Stimulated activated CD4-positive, alpha-beta T cell treated with anti-CD3 and anti-CD28 coated beads, Interleukin-1b, Interleukin-23, amount 100 ng/mL, for 4 hours (primary cell): ENCODE data around the gene PLA2G12B.
"Not testable (repeated sequence)": the region's sequence is repeated elsewhere in the genome, so short reads cannot be mapped to it uniquely, and the experiment has no call there.

Experiments
- DNase-seq, 2 donors: peaks; one replicate each; pipeline ENCODE4 v3.0.0-alpha.2; 2020; ENCODE audit warnings: low read depth in 2 of 2

PLA2G12B gene

DNA sequence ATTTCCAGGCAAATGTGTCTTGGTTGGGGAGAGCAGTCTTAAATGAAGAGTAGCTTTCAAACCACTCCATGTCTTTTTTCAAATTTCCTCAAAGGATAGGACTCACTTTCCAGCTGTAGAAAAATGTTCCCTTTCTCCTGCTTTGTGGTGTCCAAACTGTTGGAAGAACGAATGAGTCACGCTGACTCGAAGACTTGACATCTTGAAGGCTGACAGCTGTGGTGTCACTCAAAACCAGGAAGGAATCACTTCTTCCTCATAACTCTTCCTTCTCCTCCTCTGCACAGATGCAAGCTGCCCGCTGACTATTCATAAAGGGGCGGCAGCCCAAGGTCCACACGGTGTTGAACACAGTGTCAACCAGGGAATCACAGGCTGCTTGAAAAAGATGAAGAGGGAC lies 19.2 kb downstream of the PLA2G12B start:
- no peak for DNase-seq

DNA sequence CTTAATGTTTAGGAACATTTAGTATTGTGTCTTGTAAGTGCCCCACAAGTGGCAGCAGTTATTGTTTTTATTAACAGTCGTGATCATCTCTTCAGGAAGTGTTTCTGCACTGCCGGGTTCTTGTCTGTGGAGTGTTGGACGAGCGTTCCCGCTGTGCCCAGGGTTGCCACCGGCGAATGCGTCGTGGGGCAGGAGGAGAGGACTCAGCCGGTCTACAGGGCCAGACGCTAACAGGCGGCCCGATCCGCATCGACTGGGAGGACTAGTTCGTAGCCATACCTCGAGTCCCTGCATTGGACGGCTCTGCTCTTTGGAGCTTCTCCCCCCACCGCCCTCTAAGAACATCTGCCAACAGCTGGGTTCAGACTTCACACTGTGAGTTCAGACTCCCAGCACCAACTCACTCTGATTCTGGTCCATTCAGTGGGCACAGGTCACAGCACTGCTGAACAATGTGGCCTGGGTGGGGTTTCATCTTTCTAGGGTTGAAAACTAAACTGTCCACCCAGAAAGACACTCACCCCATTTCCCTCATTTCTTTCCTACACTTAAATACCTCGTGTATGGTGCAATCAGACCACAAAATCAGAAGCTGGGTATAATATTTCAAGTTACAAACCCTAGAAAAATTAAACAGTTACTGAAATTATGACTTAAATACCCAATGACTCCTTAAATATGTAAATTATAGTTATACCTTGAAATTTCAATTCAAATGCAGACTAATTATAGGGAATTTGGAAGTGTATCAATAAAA lies 22.2 kb downstream of the PLA2G12B start:
- no peak for DNase-seq

DNA sequence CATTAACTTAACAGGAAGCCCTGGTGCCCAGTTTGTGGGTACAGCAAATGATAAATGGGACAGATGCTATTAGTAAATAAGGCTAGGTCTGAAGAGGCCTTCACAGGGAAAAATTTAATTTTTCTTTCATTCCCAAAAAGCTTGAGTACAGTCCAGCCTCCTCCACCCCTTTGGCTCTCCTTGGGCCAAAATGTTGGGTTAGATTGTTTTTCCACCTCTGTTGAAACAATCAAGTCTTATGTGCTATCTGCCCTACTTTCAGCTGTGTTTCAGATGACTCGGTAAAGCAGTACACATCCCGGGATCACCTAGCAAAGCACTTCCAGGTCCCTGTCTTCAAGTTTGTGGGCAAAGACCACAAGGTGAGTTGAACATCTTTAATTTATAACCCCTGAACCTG lies 24.3 kb downstream of the PLA2G12B start:
- DNase-seq, result no peak

DNA sequence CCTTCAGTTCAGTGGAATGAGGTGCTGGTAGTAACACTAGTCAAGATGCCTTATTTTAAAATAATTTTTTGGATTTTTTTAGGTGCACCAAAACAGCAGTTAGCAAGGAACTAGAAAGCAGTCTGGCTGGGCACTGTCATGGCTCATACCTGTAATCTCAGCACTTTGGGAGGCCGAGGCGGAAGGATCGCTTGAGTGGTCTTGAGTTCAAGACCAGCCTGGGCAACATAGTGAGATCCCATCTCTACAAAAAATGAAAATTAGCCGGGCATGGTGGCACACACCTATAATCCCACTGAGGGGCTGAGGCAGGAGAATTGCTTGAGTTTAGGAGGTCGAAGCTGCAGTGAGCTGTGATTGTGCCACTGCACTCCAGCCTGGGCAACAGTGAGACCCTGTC lies 25.8 kb downstream of the PLA2G12B start:
- DNase-seq, result no peak

DNA sequence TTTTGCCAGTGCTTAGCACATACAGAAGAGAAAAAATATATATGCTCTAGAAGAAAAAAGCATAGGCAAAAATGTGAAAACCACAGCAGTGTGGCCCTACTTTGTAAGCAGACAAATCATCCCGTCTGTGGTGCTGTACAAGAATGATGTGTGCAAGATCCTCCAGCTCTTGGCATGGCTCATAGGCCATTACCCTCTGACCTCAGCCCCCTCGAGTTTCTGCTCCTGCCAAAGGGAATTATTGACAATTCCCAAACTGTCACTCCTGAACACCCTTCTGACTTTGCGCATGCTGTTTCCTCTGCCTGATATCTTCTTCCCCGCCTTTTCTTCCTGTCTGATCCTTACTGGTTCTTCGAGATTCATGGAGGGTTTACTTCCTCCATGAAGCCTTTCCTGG lies 27.1 kb downstream of the PLA2G12B start:
- DNase-seq, result no peak

DNA sequence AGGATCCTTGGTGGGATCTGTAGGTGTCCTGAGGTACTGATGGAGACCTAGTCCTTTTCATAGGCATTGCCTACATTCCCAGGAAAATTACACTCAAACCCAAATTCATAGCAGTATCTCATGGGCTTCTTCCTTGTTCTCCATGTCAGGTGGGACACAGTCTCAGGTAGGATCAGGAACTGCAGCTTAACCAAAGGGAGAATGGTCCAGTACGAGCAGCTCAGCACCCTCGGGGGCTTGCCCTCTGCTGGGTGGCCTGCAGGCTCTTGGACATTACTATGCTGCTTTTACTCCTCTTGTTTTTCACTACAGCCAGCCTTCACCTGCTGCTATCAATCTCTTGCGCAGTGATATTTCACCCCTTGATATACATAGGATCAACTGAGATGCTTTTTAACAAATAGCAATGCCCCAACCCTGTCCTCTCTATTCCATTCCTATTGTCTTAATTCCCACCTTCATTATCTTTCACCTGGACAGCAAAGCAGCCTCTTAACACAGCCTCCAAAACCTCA lies 28.6 kb downstream of the PLA2G12B start:
- DNase-seq, result no peak

DNA sequence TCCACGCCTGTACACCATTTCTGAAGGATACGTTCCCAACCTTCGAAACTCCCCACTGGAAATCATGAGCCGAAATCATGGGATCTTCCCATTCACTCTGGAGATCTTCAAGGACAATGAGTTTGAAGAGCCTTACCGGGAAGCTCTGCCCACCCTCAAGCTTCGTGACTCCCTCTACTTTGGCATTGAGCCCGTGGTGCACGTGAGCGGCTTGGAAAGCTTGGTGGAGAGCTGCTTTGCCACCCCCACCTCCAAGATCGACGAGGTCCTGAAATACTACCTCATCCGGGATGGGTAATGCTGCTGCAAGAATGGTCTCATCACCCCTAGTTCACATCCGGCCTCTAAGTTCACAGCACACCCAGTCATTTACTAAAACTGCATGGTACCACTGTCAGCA lies 30.3 kb downstream of the PLA2G12B start:
- no peak for DNase-seq

DNA sequence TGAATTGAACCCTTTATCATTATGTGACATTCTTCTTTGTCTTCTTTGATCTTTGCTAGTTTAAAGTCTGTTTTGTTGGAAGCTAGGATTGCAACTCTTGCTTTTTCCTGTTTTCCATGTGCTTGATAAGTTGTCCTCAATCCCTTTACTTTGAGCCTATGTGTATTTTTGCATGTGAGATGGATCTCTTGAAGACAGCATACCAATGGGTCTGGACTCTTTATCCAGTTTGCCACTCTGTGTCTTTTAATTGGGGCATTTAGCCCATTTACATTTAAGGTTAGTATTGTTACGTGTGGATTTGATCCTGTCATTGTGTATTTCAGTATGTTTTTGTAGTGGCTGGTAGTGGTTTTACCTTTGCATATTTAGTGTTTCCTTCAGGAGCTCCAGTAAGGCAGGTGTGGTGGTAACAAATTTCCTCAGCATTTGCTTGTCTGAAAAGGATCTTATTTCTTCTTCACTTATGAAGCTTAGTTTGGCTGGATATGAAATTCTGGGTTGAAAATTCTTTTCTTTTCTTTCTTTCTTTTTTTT lies 33.4 kb downstream of the PLA2G12B start:
- not testable (repeated sequence) for DNase-seq

DNA sequence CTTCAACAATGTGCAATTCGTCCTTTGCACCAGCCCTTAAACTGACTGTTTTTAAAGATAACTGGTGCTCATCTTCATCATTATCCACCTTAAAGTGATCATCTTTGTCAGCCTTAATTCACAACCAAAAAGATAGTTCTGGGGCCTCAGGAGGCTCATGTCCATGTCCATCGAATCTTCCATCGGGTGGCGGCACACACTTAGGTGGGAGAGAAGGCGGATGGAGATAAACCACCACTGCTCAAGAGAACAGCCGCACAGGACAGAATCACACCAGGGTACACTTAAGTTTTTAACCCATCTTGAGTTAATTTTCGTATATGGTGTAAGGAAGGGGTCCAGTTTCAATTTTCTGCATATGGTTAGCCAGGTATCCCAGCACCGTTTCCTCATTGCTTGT lies 36.3 kb downstream of the PLA2G12B start:
- no peak for DNase-seq

DNA sequence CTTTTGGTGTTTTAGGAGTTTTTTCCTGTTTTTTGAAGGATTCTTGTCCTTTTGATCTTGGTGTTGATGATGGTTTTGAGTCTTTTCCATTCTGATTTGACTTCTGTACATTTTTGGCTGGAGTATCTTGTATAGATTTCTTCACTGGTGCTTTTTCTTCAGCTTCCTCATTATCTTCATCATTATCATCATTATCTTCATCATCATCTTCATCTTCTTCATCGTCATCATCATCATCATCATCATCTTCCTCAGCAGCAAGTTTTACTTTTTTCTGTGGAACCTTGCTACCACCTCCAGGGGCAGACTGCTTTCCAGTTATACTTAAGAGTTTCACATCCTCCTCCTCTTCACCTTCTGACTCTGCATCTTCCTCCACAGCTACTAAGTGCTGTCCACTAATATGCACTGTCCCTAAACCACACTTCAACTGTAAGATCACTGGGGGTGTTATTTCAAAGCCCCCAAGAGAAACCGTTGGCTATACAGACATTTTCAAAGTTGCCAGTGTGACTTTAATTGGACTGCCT lies 36.7 kb downstream of the PLA2G12B start:
- not testable (repeated sequence) for DNase-seq

DNA sequence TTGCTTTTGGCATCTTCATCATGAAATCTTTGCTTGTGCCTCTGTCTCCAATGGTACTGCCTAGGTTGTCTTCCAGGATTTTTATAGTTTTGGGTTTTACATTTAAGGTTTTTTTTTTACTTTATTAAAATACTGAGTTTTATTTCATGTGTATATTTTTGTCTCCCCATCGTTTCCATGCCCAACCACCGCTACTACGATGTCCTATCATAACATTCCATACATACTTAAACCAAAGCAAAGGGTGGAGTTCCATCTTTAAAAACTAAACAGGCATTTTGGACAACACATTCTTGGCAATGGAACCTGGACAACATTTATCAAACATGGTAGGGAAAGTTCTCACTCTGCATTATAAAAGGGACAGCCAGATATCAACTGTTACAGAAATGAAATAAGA lies 37.4 kb downstream of the PLA2G12B start:
- not testable (repeated sequence) for DNase-seq

DNA sequence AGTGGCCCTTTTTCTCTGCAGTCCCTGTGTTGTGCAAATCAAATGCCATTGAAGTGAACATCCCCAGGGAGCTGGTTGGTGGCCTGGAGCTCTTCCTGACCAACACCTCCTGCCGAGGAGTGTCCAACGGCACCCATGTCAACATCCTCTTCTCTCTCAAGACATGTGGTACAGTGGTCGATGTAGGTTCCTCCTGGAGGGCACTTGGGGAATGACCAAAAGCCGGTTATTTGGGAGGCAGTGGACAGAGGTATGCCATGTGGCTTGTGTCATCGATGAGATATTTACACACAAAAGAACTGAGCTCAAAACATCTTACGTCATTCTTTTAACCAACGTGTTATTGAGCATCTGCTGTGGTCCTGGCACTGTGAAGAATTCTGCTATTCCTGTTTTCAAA lies 41.3 kb downstream of the PLA2G12B start:
- DNase-seq, result no peak

DNA sequence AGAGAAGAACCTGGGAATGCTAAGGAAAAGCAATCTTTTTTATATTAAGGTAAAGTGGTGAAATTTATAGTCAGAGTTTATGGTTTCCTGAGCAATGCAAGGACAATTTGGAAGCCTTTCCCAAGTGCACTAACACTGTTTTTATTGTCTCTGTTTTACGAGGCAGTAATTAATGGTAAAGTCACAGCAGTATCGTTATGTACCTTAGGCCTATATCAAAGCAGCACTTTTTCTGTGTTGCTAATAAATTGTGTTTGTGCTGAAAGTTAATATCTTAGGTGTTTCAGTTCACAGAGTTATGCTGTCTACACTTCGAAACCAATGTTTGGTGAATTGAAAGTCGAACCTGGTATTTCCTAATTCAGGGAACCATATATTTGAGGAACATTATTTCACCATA lies 41.9 kb downstream of the PLA2G12B start:
- DNase-seq, result no peak

DNA sequence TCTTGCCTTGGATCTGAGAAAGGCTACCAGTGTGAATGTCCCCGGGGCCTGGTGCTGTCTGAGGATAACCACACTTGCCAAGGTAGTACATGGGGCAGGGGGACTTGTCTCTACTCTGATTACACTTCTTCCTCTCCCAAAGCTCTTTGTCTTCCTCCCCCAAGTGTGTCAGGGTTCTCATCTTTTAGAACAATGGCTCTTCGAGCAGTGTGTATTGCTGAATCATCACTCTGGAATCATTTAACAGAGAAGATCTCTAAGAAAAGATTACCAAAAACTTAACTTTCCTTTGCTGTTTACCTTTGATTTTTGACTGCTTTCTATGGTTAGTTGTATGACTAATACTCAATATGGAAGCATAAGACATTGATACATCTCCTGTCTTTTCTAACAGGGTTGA lies 42.8 kb downstream of the PLA2G12B start:
- DNase-seq, result no peak

DNA sequence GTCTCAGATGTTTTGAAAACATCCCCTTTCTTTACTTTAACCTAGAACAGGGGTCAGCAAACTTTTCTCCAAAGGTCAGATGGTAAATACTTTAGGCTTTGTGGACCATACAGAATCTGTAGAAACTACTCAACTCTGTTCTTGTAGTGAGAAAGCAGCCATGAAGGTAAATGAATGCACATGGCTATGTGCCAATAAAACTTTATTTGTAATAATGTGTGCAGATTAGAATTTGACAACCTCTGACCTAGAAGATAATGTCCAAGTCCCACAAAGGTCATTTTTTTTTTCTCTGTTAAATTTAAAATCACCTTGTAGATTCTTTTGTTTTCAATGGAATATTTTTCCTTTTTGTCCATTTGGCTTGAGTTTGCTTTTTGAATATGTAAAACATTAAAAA lies 43.9 kb downstream of the PLA2G12B start:
- no peak for DNase-seq

DNA sequence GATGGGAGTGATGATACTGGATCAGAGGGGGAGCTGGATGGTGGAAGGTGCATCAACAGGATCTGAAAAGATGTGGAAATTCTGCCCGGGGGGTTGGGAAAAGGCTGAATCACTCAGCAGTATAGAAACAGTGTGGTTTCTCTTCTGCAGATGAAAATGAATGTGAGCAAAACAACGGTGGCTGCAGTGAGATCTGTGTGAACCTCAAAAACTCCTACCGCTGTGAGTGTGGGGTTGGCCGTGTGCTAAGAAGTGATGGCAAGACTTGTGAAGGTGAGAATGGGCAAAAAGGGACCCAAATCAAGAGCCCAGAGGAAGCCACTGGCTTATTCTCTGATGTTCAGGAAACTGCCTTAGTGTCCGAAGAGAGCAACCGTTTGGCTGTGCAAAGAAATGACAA lies 48.2 kb downstream of the PLA2G12B start:
- no peak for DNase-seq

DNA sequence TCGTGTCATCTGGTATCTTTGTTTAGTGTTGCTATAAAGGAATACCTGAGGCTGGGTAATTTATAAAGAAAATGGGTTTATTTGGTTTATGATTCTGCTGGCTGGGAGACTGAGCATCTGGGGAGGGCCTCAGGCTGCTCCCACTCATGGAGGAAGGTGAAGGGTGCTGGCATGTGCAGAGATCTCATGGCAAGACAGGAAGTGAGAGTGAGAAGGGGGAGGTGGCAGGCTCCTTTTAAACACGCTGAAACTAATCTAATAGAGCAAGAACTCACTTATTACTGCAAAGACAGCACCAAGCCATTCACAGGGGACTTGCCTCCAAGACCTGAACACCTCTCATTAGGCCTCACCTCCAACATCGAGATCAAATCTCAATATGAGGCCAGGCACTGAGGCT lies 49.8 kb downstream of the PLA2G12B start:
- no peak for DNase-seq

DNA sequence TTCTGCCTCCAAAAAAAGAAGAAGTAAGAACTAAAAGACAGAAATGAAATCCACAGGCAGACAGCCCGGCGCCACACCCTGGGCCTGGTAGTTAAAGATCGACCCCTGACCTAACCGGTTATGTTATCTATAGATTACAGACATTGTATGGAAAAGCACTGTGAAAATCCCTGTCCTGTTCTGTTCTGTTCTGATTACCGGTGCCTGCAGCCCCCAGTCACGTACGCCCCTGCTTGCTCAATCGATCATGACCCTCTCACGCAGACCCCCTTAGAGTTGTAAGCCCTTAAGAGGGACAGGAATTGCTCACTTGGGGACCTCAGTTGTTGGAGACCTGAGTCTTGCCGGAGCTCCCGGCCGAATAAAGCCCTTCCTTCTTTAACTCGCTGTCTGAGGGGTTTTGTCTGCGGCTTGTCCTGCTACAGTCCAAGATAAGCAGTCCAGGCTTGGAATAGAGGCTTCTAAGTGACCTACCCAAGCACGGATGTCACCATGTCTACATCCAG lies 50.6 kb downstream of the PLA2G12B start:
- DNase-seq, result not testable (repeated sequence)

DNA sequence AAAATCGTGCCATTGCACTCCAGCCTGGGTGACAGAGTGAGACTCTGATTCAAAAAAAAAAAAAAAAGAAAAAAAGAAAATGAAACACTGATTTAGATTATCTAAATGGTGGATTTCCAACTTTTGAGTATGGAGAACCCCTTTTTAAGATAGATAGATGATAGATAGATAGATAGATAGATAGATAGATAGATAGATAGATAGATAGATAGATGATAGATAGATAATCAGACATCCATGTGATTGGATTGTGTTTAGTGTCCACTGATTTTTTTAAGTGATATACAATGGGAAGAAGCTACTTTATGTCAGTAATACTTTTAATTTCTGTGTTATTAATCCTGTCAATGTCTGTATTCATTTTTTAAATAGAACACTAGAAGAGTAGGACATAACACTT lies 55.1 kb downstream of the PLA2G12B start:
- DNase-seq, result no peak

DNA sequence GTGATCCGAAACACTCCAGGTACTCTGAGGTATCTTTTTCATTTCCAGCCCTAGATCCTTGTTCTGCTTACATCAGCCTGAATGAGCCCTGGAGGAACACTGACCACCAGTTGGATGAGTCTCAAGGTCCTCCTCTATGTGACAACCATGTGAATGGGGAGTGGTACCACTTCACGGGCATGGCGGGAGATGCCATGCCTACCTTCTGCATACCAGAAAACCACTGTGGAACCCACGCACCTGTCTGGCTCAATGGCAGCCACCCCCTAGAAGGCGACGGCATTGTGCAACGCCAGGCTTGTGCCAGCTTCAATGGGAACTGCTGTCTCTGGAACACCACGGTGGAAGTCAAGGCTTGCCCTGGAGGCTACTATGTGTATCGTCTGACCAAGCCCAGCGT lies 56.0 kb downstream of the PLA2G12B start:
- DNase-seq, result no peak

DNA sequence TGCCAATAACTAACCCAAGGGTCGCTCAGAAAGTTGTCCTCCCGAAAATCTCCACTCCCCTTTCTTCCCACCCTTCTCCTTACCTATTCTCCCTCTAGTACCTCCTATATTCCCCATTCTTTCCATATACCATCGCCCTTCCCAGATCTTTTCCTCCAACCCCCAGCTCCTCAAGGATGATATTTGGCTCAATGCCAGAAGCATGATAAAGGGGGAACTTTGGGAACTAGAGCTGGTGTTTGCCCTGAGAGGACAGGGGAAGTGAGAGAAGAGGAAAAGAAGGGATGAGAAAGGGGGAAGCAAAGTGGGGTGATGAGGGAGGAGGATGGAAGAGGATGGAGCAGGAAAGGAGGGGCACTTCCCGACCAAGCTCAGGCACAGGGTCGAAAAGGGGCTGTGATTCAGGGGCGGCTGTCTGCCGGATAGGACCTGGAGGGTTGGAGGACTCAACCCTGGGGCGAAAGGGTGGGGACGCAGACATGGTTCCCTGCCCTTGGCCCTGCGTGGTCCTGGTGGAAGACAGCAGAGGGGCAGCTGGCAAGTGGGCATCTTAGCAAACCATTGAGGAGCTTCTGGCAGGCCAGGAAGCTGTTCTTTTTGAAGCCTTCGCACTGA lies 59.3 kb downstream of the PLA2G12B start:
- DNase-seq, result no peak

DNA sequence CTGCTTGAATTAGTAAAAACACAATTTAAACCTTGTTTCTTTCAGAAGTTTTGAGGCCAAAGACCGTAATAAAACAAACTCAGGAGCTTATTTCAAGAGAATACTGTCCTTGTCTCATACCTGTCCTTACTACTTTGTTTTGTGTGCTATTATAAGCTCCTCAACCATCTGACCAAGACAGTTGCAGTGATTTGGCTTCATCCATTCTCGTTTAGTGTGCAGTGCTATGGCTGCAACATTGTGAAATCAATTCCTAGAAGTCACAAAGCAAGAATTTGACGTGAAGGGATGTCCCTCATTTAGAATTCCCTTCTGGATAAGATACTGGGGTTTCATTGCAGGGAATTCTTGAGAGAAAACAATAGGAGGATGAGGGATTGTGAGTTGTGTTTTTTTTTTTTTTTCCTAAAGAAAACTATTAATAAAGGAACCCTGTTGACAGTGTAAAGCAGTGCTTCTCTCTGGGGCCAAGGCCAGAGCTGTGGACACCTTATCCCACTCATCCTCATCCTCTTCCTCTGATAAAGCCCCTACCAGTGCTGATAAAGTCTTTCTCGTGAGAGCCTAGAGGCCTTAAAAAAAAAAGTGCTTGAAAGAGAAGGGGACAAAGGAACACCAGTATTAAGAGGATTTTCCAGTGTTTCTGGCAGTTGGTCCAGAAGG lies 61.3 kb downstream of the PLA2G12B start, which contains the start of gene OIT3:
Gene OIT3 (plus strand): TSS at position 604 of the 663 bp plus-strand sequence. CDS start 60 bp downstream, outside the sequence.
- no peak for DNase-seq
